H9 (cell line): ENCODE results near the gene NEB. TPM values are rescaled to one million over a fixed set of nuclear protein-coding genes. Genes with fewer than 3 reads are reported as not detected.

Experiments
- DNase-seq: peaks from one replicate; pipeline ENCODE4 v3.0.0-alpha.2; 2017
- H2AFZ ChIP-seq: one replicate; pipeline ENCODE4 v1.6.1; 2013; ENCODE audit warnings: mild to moderate bottlenecking, low read length, control low read depth, moderate library complexity
- H2AK5ac ChIP-seq: 2 replicates; pipeline ENCODE4 v1.6.1; 2013; ENCODE audit warnings: low read length, control low read depth, mixed read lengths; ENCODE audit not compliant: insufficient read length
- H2BK120ac ChIP-seq: one replicate; pipeline ENCODE4 v1.6.1; 2013; ENCODE audit warnings: low read depth, mild to moderate bottlenecking, low read length, control low read depth, inconsistent platforms; ENCODE audit not compliant: poor library complexity, severe bottlenecking
- H2BK12ac ChIP-seq: 2 replicates; pipeline ENCODE4 v1.6.1; 2013; ENCODE audit warnings: low read length, control low read depth, mixed read lengths, low read depth; ENCODE audit not compliant: insufficient read length
- H2BK15ac ChIP-seq: 2 replicates; pipeline ENCODE4 v1.6.1; 2013; ENCODE audit warnings: low read depth, low read length, control low read depth
- H2BK20ac ChIP-seq: one replicate; pipeline ENCODE4 v1.6.1; 2013; ENCODE audit warnings: low read depth, mild to moderate bottlenecking, low read length, control low read depth, inconsistent platforms; ENCODE audit not compliant: poor library complexity, severe bottlenecking
- H2BK5ac ChIP-seq: 2 replicates; pipeline ENCODE4 v1.6.1; 2013; ENCODE audit warnings: low read length, control low read depth, mixed read lengths; ENCODE audit not compliant: insufficient read length
- H3K14ac ChIP-seq: 2 replicates; pipeline ENCODE4 v1.6.1; 2013; ENCODE audit warnings: low read length, control low read depth; ENCODE audit not compliant: insufficient read depth
- H3K18ac ChIP-seq: 2 replicates; pipeline ENCODE4 v1.6.1; 2013; ENCODE audit warnings: low read depth, mild to moderate bottlenecking, mixed read lengths, low read length, control low read depth; ENCODE audit not compliant: insufficient read length
- H3K23ac ChIP-seq: 2 replicates; pipeline ENCODE4 v1.6.1; 2013; ENCODE audit warnings: low read length, control low read depth, mixed read lengths, low read depth; ENCODE audit not compliant: insufficient read length
- H3K23me2 ChIP-seq: 2 replicates; pipeline ENCODE4 v1.6.1; 2013; ENCODE audit warnings: low read depth, mild to moderate bottlenecking, mixed read lengths, low read length, control low read depth; ENCODE audit not compliant: insufficient read length, poor library complexity, severe bottlenecking
- H3K27ac ChIP-seq: 2 replicates; pipeline ENCODE4 v1.5.1; 2013; ENCODE audit warnings: low read length, control low read depth, mixed read lengths, low read depth; ENCODE audit not compliant: insufficient read length
- H3K27me3 ChIP-seq: 2 replicates; pipeline ENCODE4 v1.6.1; 2013; ENCODE audit warnings: low read length, control low read depth, inconsistent platforms; ENCODE audit not compliant: insufficient read depth
- H3K4ac ChIP-seq: 2 replicates; pipeline ENCODE4 v1.6.1; 2013; ENCODE audit warnings: low read depth, mild to moderate bottlenecking, control low read depth, inconsistent platforms, low read length, moderate library complexity
- H3K4me1 ChIP-seq: 2 replicates; pipeline ENCODE4 v1.6.1; 2013; ENCODE audit warnings: low read length, control low read depth, inconsistent platforms; ENCODE audit not compliant: insufficient read depth
- H3K4me2 ChIP-seq: 2 replicates; pipeline ENCODE4 v1.6.1; 2013; ENCODE audit warnings: low read length, control low read depth, mixed read lengths; ENCODE audit not compliant: insufficient read length, insufficient read depth
- H3K56ac ChIP-seq: 2 replicates; pipeline ENCODE4 v1.6.1; 2013; ENCODE audit warnings: low read depth, mild to moderate bottlenecking, mixed read lengths, low read length, control low read depth; ENCODE audit not compliant: insufficient read length
- H3K79me1 ChIP-seq: 2 replicates; pipeline ENCODE4 v1.6.1; 2013; ENCODE audit warnings: low read depth, mild to moderate bottlenecking, moderate library complexity, low read length, control low read depth, inconsistent platforms; ENCODE audit not compliant: insufficient read depth, poor library complexity, severe bottlenecking
- H3K79me2 ChIP-seq: 2 replicates; pipeline ENCODE4 v1.6.1; 2013; ENCODE audit warnings: low read length, control low read depth, inconsistent platforms; ENCODE audit not compliant: insufficient read depth
- H3K9ac ChIP-seq: 2 replicates; pipeline ENCODE4 v1.6.1; 2013; ENCODE audit warnings: low read length, control low read depth, mixed read lengths; ENCODE audit not compliant: insufficient read length; ENCODE audit errors: extremely low read depth
- H3K9me3 ChIP-seq: one replicate; pipeline ENCODE4 v1.6.1; 2013; ENCODE audit warnings: low read depth, low read length, inconsistent platforms; ENCODE audit not compliant: control insufficient read depth
- H3T11ph ChIP-seq: one replicate; pipeline ENCODE4 v1.6.1; 2013; ENCODE audit warnings: mild to moderate bottlenecking, low read length, control low read depth, inconsistent platforms
- H4K20me1 ChIP-seq: one replicate; pipeline ENCODE4 v1.6.1; 2013; ENCODE audit not compliant: control insufficient read depth, insufficient read length, insufficient read depth
- H4K5ac ChIP-seq: 2 replicates; pipeline ENCODE4 v1.6.1; 2013; ENCODE audit warnings: low read depth, mild to moderate bottlenecking, mixed read lengths, low read length, control low read depth; ENCODE audit not compliant: insufficient read length
- H4K8ac ChIP-seq: replicated peaks from 2 replicates; pipeline ENCODE4 v1.6.1; 2013; ENCODE audit warnings: low read length, control low read depth, mixed read lengths, low read depth; ENCODE audit not compliant: insufficient read length
- H4K91ac ChIP-seq: 2 replicates; pipeline ENCODE4 v1.6.1; 2013; ENCODE audit warnings: low read depth, mild to moderate bottlenecking, moderate library complexity, mixed read lengths, low read length, control low read depth; ENCODE audit not compliant: insufficient read length
- H3K27ac Mint-ChIP-seq, 3 experiments: 2 replicates in 2 of 3; 3 replicates in 1 of 3; pipeline ENCODE4 v1.8.0; 2020 to 2021; ENCODE audit warnings: mixed read lengths in 3 of 3, mild to moderate bottlenecking in 1 of 3, moderate library complexity in 1 of 3
- H3K27me3 Mint-ChIP-seq: 2 replicates; pipeline ENCODE4 v1.8.0; 2021; ENCODE audit warnings: low read depth, mild to moderate bottlenecking, moderate library complexity, mixed read lengths
- H3K36me3 Mint-ChIP-seq, 3 experiments: 2 replicates in 2 of 3; 3 replicates in 1 of 3; pipeline ENCODE4 v1.8.0; 2020 to 2021; ENCODE audit warnings: low read depth in 3 of 3, mixed read lengths in 3 of 3; ENCODE audit not compliant: insufficient read depth in 1 of 3
- H3K4me1 Mint-ChIP-seq, 2 experiments: 2 replicates each; pipeline ENCODE4 v1.8.0; 2020; ENCODE audit warnings: mixed read lengths in 2 of 2
- H3K4me3 Mint-ChIP-seq, 2 experiments: 2 replicates in 1 of 2; 3 replicates in 1 of 2; pipeline ENCODE4 v1.8.0; 2020 to 2021; ENCODE audit warnings: mild to moderate bottlenecking in 2 of 2, mixed read lengths in 2 of 2, moderate library complexity in 1 of 2
- H3K9me3 Mint-ChIP-seq, 2 experiments: 2 replicates in 1 of 2; 3 replicates in 1 of 2; pipeline ENCODE4 v1.8.0; 2020; ENCODE audit warnings: mild to moderate bottlenecking in 2 of 2, mixed read lengths in 2 of 2, moderate library complexity in 1 of 2
- WGBS: extraction: QIAGEN DNeasy Blood & Tissue Kit; methylation state at CpG from one replicate; pipeline ENCODE4 v1.1.7; 2013; ENCODE audit warnings: missing lambda C conversion rate, low lambda C conversion rate, mixed read lengths; ENCODE audit not compliant: insufficient read length; ENCODE audit errors: extremely low coverage; 5-methylcytosine and 5-hydroxymethylcytosine counted together
- total RNA-seq: library from RNA; stranded (reverse); gene quantifications from 2 replicates; pipeline ENCODE4 v1.2.1, GENCODE V29; 2021
- TF ChIP-seq, protein P1 (sequence below): fragments of 200-600 bp; sonication (generic); conservative IDR thresholded peaks from 3 replicates; pipeline ENCODE4 v1.8.0; 2021; ENCODE audit warnings: antibody characterized with exemption, mild to moderate bottlenecking

NEB gene
- total RNA-seq, 1 experiment from 2014 or later, result 0.98 TPM

GRCh38 chr2:151711025-151711424 is 23.3 kb downstream of the NEB start:
- Histone ChIP-seq H3K4me1 (peaks cover 1% of the 10 kb centered on the region; the same call in 1 of the 2 replicates), H3K79me2 (no peaks in the 10 kb centered on the region), H2BK120ac (no peak overlapping the region), H3K14ac (no peak overlapping the region), H2AFZ (no peak overlapping the region), H4K91ac (no peak overlapping the region), H3K23me2 (no peaks in the 10 kb centered on the region), H4K20me1 (no peaks in the 10 kb centered on the region), H2BK5ac (no peak overlapping the region), H3K9me3 (no peaks in the 10 kb centered on the region), H3K27me3 (no peaks in the 10 kb centered on the region), H4K5ac (no peak overlapping the region), H3K23ac (no peak overlapping the region), H3T11ph (no peak overlapping the region), H3K79me1 (no peaks in the 10 kb centered on the region), H2BK12ac (no peak overlapping the region), H3K9ac (no peak overlapping the region), H3K18ac (no peak overlapping the region), H3K4me2 (no peak overlapping the region), H2BK20ac (no peak overlapping the region), H3K56ac (no peak overlapping the region), H3K4ac (no peak overlapping the region), H3K27ac (no peak overlapping the region), H2BK15ac (no peak overlapping the region), H2AK5ac (no peak overlapping the region), H4K8ac (no peak overlapping the region)
- no CpG with 5 or more reads among the region's 1 CpG for WGBS
- Mint-ChIP-seq H3K4me3 (no peak overlapping the region), H3K9me3 (no peaks in the 10 kb centered on the region), H3K27me3 (no peaks in the 10 kb centered on the region), H3K36me3 (no peaks in the 10 kb centered on the region), H3K27ac (no peak overlapping the region), H3K4me1 (peaks cover 3 to 5% of the 10 kb centered on the region in 2 experiments; a peak in 3 of 4 replicates)
- no peak for DNase-seq
- TF ChIP-seq, protein P1, sequence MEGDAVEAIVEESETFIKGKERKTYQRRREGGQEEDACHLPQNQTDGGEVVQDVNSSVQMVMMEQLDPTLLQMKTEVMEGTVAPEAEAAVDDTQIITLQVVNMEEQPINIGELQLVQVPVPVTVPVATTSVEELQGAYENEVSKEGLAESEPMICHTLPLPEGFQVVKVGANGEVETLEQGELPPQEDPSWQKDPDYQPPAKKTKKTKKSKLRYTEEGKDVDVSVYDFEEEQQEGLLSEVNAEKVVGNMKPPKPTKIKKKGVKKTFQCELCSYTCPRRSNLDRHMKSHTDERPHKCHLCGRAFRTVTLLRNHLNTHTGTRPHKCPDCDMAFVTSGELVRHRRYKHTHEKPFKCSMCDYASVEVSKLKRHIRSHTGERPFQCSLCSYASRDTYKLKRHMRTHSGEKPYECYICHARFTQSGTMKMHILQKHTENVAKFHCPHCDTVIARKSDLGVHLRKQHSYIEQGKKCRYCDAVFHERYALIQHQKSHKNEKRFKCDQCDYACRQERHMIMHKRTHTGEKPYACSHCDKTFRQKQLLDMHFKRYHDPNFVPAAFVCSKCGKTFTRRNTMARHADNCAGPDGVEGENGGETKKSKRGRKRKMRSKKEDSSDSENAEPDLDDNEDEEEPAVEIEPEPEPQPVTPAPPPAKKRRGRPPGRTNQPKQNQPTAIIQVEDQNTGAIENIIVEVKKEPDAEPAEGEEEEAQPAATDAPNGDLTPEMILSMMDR, result no peak
